H1 (cell line): Measurements from ENCODE around the gene NFATC1. TPM values are rescaled to one million over a fixed set of nuclear protein-coding genes. Genes with fewer than 3 reads are reported as not detected.

Experiments used
- CTCF ChIA-PET: fragments of 300-600 bp; sonication (Branson Sonifier 250); formaldehyde crosslinking; loops from one replicate; lab custom pipeline; 2021; ENCODE audit not compliant: partially characterized antibody; lab: Charles Lee
- POLR2A ChIA-PET: fragments of 300-600 bp; sonication (Branson Sonifier 250); formaldehyde crosslinking; loops from one replicate; lab custom pipeline; 2021; ENCODE audit warnings: inconsistent platforms; ENCODE audit not compliant: partially characterized antibody; lab: Charles Lee
- DNase-seq, 2 experiments: peaks; one replicate each; pipeline versions ENCODE4 v3.0.0 to v3.0.0-alpha.2; 2010 to 2022; ENCODE audit warnings: low spot score in 2 of 2, low read depth in 1 of 2, mixed read lengths in 1 of 2
- FAIRE-seq: peaks from 2 replicates; lab custom pipeline; 2011; peaks lifted over from hg19 to GRCh38; lab: Jason Lieb, UNC
- H2AFZ ChIP-seq: 2 replicates; pipeline ENCODE4 v1.8.1; 2012; ENCODE audit warnings: low read length, inconsistent platforms
- H2AK5ac ChIP-seq: 2 replicates; pipeline ENCODE4 v1.6.1; 2013; ENCODE audit warnings: low read depth, low read length
- H2BK120ac ChIP-seq: replicated peaks from 2 replicates; pipeline ENCODE3; 2013; ENCODE audit warnings: low read depth, low read length, inconsistent platforms
- H2BK12ac ChIP-seq: 2 replicates; pipeline ENCODE4 v1.6.1; 2013; ENCODE audit warnings: low read depth, low read length
- H2BK15ac ChIP-seq: 2 replicates; pipeline ENCODE4 v1.6.1; 2013; ENCODE audit warnings: low read length
- H2BK20ac ChIP-seq: 2 replicates; pipeline ENCODE4 v1.6.1; 2013; ENCODE audit warnings: low read length
- H2BK5ac ChIP-seq: 2 replicates; pipeline ENCODE4 v1.6.1; 2013; ENCODE audit warnings: low read depth, low read length
- H3K14ac ChIP-seq: 2 replicates; pipeline ENCODE4 v1.6.1; 2013; ENCODE audit warnings: inconsistent platforms; ENCODE audit not compliant: insufficient read length
- H3K18ac ChIP-seq: 2 replicates; pipeline ENCODE4 v1.6.1; 2013; ENCODE audit warnings: low read length; ENCODE audit errors: extremely low read depth
- H3K23ac ChIP-seq: 2 replicates; pipeline ENCODE4 v1.6.1; 2013; ENCODE audit warnings: inconsistent platforms; ENCODE audit not compliant: insufficient read length
- H3K23me2 ChIP-seq: 2 replicates; pipeline ENCODE4 v1.6.1; 2013; ENCODE audit warnings: low read depth, low read length
- H3K27ac ChIP-seq: 2 replicates; pipeline ENCODE4 v1.6.1; 2011; ENCODE audit warnings: low read depth, low read length, inconsistent platforms
- H3K27me3 ChIP-seq, 4 experiments: replicated peaks in 1 of 4; 1 replicate in 1 of 4; 2 replicates in 3 of 4; pipeline versions ENCODE4 v1.6.1 to v1.8.1; 2011 to 2013; ENCODE audit warnings: low read length in 3 of 4, mild to moderate bottlenecking in 3 of 4, inconsistent platforms in 2 of 4, mixed read lengths in 2 of 4, moderate library complexity in 1 of 4; ENCODE audit not compliant: control insufficient read depth in 3 of 4, insufficient read depth in 3 of 4; ENCODE audit errors: extremely low read depth in 1 of 4
- H3K36me3 ChIP-seq, 4 experiments: 2 replicates each; pipeline versions ENCODE4 v1.6.1 to v1.8.1; 2011 to 2013; ENCODE audit warnings: mild to moderate bottlenecking in 4 of 4, low read length in 3 of 4, moderate library complexity in 2 of 4, control low read depth in 1 of 4, inconsistent platforms in 1 of 4; ENCODE audit not compliant: insufficient read depth in 4 of 4, control insufficient read depth in 2 of 4
- H3K4ac ChIP-seq: replicated peaks from 2 replicates; pipeline ENCODE3; 2013; ENCODE audit warnings: low read length, low read depth, mixed read lengths, inconsistent platforms; ENCODE audit not compliant: insufficient read length
- H3K4me1 ChIP-seq, 4 experiments: replicated peaks in 1 of 4; 1 replicate in 1 of 4; 2 replicates in 3 of 4; pipeline versions ENCODE4 v1.6.1 to v1.8.1; 2011 to 2013; ENCODE audit warnings: low read length in 3 of 4, inconsistent platforms in 2 of 4, mixed read lengths in 1 of 4; ENCODE audit not compliant: insufficient read depth in 4 of 4, control insufficient read depth in 3 of 4
- H3K4me2 ChIP-seq, 2 experiments: 2 replicates each; pipeline versions ENCODE4 v1.6.1 to v1.8.1; 2011 to 2013; ENCODE audit warnings: low read depth in 2 of 2, low read length in 2 of 2, control low read depth in 1 of 2, inconsistent platforms in 1 of 2, mild to moderate bottlenecking in 1 of 2; ENCODE audit not compliant: insufficient read depth in 1 of 2
- H3K4me3 ChIP-seq, 4 experiments: fragments of 200-600, 300-600 bp in 1 of 4; sonication (generic), shearing (Covaris generic), sonication (Bioruptor Twin) in 1 of 4; 2 replicates each; pipeline versions ENCODE4 v1.5.1 to v1.8.1; 2011 to 2016; ENCODE audit warnings: low read length in 4 of 4, low read depth in 3 of 4, control low read depth in 2 of 4, inconsistent platforms in 2 of 4, mild to moderate bottlenecking in 2 of 4, mixed read lengths in 1 of 4, moderate library complexity in 1 of 4; ENCODE audit not compliant: insufficient read depth in 2 of 4; ENCODE audit errors: extremely low read depth in 1 of 4
- H3K56ac ChIP-seq: replicated peaks from 2 replicates; pipeline ENCODE3; 2013; ENCODE audit warnings: low read depth, mild to moderate bottlenecking, mixed read lengths, low read length, inconsistent platforms; ENCODE audit not compliant: insufficient read length
- H3K79me1 ChIP-seq: 2 replicates; pipeline ENCODE4 v1.6.1; 2013; ENCODE audit warnings: low read depth, low read length, control low read depth
- H3K79me2 ChIP-seq, 2 experiments: 2 replicates each; pipeline versions ENCODE4 v1.6.1 to v1.8.1; 2012 to 2013; ENCODE audit warnings: low read length in 2 of 2, mild to moderate bottlenecking in 2 of 2, inconsistent platforms in 1 of 2; ENCODE audit not compliant: insufficient read depth in 2 of 2, control insufficient read depth in 1 of 2
- H3K9ac ChIP-seq, 4 experiments: replicated peaks in 1 of 4; 1 replicate in 1 of 4; 2 replicates in 3 of 4; pipeline versions ENCODE4 v1.6.1 to v1.8.1; 2011 to 2013; ENCODE audit warnings: low read depth in 3 of 4, low read length in 3 of 4, control low read depth in 2 of 4, mild to moderate bottlenecking in 2 of 4, moderate library complexity in 2 of 4, inconsistent platforms in 1 of 4; ENCODE audit errors: extremely low read depth in 1 of 4
- H3K9me3 ChIP-seq, 2 experiments: 2 replicates each; pipeline versions ENCODE4 v1.6.1 to v1.8.1; 2012 to 2013; ENCODE audit warnings: mild to moderate bottlenecking in 2 of 2, moderate library complexity in 2 of 2, control low read depth in 1 of 2, inconsistent platforms in 1 of 2, low read depth in 1 of 2, low read length in 1 of 2, mixed read lengths in 1 of 2; ENCODE audit not compliant: insufficient read depth in 2 of 2
- H4K20me1 ChIP-seq, 2 experiments: replicated peaks in 1 of 2; 2 replicates each; pipeline versions ENCODE3 to v1.8.1; 2011 to 2013; ENCODE audit warnings: inconsistent platforms in 2 of 2, low read length in 2 of 2, mild to moderate bottlenecking in 1 of 2; ENCODE audit not compliant: insufficient read depth in 2 of 2, control insufficient read depth in 1 of 2
- H4K5ac ChIP-seq: 2 replicates; pipeline ENCODE4 v1.6.1; 2013; ENCODE audit warnings: low read length, low read depth, mixed read lengths, inconsistent platforms; ENCODE audit not compliant: insufficient read length
- H4K8ac ChIP-seq: 2 replicates; pipeline ENCODE4 v1.8.0; 2013; ENCODE audit warnings: mild to moderate bottlenecking, moderate library complexity, low read length, inconsistent platforms; ENCODE audit not compliant: insufficient read depth; ENCODE audit errors: extremely low read depth
- H4K91ac ChIP-seq: replicated peaks from 2 replicates; pipeline ENCODE3; 2013; ENCODE audit warnings: low read length, mixed read lengths, inconsistent platforms; ENCODE audit not compliant: insufficient read length
- CTBP2 ChIP-seq: IDR thresholded peaks from 2 replicates; pipeline ENCODE4 v1.7.0; 2011; ENCODE audit warnings: borderline replicate concordance, mild to moderate bottlenecking, moderate library complexity, mixed read lengths, low read length; ENCODE audit not compliant: insufficient read depth, insufficient read length
- RNF2 ChIP-seq: fragments of 200-900, 300-1000 bp; sonication (generic); IDR thresholded peaks from 2 replicates; pipeline ENCODE4 v1.7.1; 2016; ENCODE audit warnings: borderline replicate concordance, low read depth, mild to moderate bottlenecking, antibody characterized with exemption, low read length; ENCODE audit not compliant: poor library complexity, severe bottlenecking; ENCODE audit errors: missing control alignments
- SP1 ChIP-seq: IDR thresholded peaks from 2 replicates; pipeline ENCODE4 v1.6.1; 2011; ENCODE audit warnings: low read depth, low read length
- SRF ChIP-seq: IDR thresholded peaks from 2 replicates; pipeline ENCODE4 v1.6.1; 2011; ENCODE audit warnings: mild to moderate bottlenecking, low read depth, low read length, moderate library complexity
- WGBS, 2 experiments: shearing (Covaris generic) in 1 of 2; methylation state at CpG; one replicate each; pipeline versions ENCODE4 v1.1.6 to v1.1.7; 2013 to 2015; ENCODE audit warnings: low lambda C conversion rate in 2 of 2, mixed read lengths in 2 of 2, inconsistent platforms in 1 of 2, low coverage in 1 of 2, missing lambda C conversion rate in 1 of 2; ENCODE audit not compliant: insufficient replicate concordance in 2 of 2, insufficient coverage in 1 of 2, insufficient read length in 1 of 2; ENCODE audit errors: extremely low coverage in 1 of 2, missing lambda C conversion rate in 1 of 2; 5-methylcytosine and 5-hydroxymethylcytosine counted together
- polyA plus RNA-seq, 7 experiments: library from polyadenylated mRNA; depleted of rRNA in 3 of 7; stranded (reverse) in 5 of 7; unstranded in 2 of 7; fragments of >200 nt in 5 of 7; fragments of 200-250 nt in 2 of 7; gene quantifications; 1 replicate in 5 of 7; 2 replicates in 1 of 7; 4 replicates in 1 of 7; pipeline versions ENCODE4 v1.2.1 to v1.2.3, GENCODE V29; 2011 to 2013; ENCODE audit warnings: missing spikeins in 2 of 7, mixed read lengths in 2 of 7
- total RNA-seq: library from RNA; stranded (reverse); fragmentation: NEBNext Ultra II Directional; extraction: Animal tissue kit (Norgen Biotek cat#: 25700); gene quantifications from 2 replicates; pipeline ENCODE4 v1.2.1, GENCODE V29; 2021

The NFATC1 gene
- total and polyA plus RNA-seq, 2 of the 8 experiments (the other 6 are each of a cell fraction or from before 2014, with no cell fraction given): 2.0 to 6.6 TPM

GRCh38 chr18:79493211-79493800 is 97.6 kb downstream of the NFATC1 start:
- 94% methylated on average over 55 of the region's 65 CpGs; no CpG with 5 or more reads in 1 of the 2 experiments for WGBS, 2 experiments
- H3K14ac ChIP-seq: no peak overlapping the region
- CTCF ChIA-PET: no interaction called here
- H3K18ac ChIP-seq: no peak overlapping the region
- no peak overlapping the region for H2BK15ac ChIP-seq
- no peak overlapping the region for H2AK5ac ChIP-seq
- no peak overlapping the region for H3K4me3 ChIP-seq
- TF ChIP-seq RNF2 (no peak), CTBP2 (no peak), SP1 (no peak), SRF (no peak)
- no peaks in the 10 kb centered on the region for H3K36me3 ChIP-seq
- no peak overlapping the region for H4K91ac ChIP-seq
- no peak overlapping the region for H2AFZ ChIP-seq
- no peak overlapping the region for H4K8ac ChIP-seq
- H3K79me1 ChIP-seq: no peaks in the 10 kb centered on the region
- H3K4me2 ChIP-seq: no peak overlapping the region
- no peak overlapping the region for H3K56ac ChIP-seq
- H4K5ac ChIP-seq: no peak overlapping the region
- POLR2A ChIA-PET: no interaction called here
- FAIRE-seq (no peak), DNase-seq (no peak)
- no peaks in the 10 kb centered on the region for H3K27me3 ChIP-seq
- H3K23me2 ChIP-seq: no peaks in the 10 kb centered on the region
- H4K20me1 ChIP-seq: peaks cover 0 to 1% of the 10 kb centered on the region in 2 experiments
- H3K4ac ChIP-seq: no peak overlapping the region
- H2BK12ac ChIP-seq: no peak overlapping the region
- no peak overlapping the region for H2BK120ac ChIP-seq
- no peaks in the 10 kb centered on the region for H3K79me2 ChIP-seq
- no peak overlapping the region for H3K9ac ChIP-seq
- H2BK5ac ChIP-seq: no peak overlapping the region
- no peaks in the 10 kb centered on the region for H3K4me1 ChIP-seq
- H3K9me3 ChIP-seq: peaks cover 0 to under 1% of the 10 kb centered on the region in 2 experiments; a peak in 2 of 4 replicates
- no peak overlapping the region for H2BK20ac ChIP-seq
- no peak overlapping the region for H3K27ac ChIP-seq
- no peak overlapping the region for H3K23ac ChIP-seq
